Stimulated activated CD8-positive, alpha-beta memory T cell treated with anti-CD3 and anti-CD28 coated beads, Interleukin-4, amount 100 ng/mL, for 1 hour (primary cell): Measurements from ENCODE around the gene MAP4K5.

ENCODE experiments used
- DNase-seq, 2 donors: peaks; one replicate each; pipeline ENCODE4 v3.0.0-alpha.2; 2020; ENCODE audit warnings: low read depth in 2 of 2, low spot score in 1 of 2

MAP4K5 gene

GRCh38 chr14:50477760-50478159 lies 54.6 kb downstream of the MAP4K5 start:
- no peak for DNase-seq

DNA sequence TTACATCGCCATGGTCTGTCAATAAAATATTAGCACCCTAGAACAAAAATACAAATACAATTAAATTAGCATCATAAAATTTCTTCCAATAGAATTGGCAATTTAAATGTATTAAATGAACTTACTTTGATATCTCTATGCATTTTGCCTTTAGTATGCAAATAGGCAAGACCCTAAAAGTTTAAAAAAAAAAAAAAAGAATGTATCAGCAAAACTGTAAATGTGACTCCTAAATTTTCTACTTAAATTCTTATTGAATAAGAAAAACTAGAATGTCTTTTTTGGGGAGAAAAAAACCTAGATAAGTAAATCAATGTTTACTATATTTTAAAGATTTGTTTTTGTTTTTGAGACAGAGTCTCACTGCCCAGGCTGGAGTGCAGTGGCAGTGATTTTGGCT lies 56.2 kb downstream of the MAP4K5 start:
- DNase-seq = no peak

DNA sequence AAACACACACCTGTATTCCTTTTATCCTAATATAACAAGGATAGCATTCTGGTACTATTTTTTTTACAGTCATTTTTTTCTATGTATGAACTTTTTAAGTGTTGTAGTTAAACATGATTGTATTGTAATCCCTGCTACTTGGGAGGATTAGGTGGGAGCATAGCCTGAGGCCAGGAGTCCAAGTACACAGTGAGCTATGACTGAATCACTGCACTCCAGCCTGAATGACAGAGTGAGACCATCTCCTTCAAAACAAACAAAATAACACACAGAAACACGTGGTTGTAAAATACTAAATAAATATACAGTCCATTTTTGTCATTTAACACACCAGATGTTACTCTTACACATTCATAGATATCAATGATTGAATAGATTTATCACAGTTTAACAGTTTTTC lies 56.9 kb downstream of the MAP4K5 start:
- DNase-seq = no peak

GRCh38 chr14:50471838-50472465 lies 60.4 kb downstream of the MAP4K5 start:
- no peak for DNase-seq

DNA sequence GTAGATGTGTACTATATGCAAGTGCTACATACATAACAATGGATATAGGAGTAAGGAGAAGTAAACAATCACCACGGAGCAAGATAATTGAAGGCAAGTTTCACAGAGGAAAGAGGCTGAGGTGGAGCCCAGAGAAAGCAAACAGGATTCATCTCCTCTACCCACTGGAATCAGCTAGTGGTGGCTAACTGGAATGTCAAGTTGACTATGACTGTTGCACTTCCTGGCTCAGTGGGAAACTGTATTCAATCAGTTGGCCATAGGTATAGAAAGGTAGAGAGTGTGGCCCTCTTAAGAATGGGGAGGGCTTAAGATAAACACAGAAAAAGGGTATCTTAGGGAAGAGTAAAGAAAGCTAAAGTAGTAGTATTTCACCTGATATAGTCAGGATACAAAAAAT lies 62.4 kb downstream of the MAP4K5 start:
- no peak for DNase-seq

GRCh38 chr14:50462111-50462510 lies 70.3 kb downstream of the MAP4K5 start:
- DNase-seq = no peak

GRCh38 chr14:50453869-50454268 lies 78.5 kb downstream of the MAP4K5 start:
- DNase-seq = no peak

DNA sequence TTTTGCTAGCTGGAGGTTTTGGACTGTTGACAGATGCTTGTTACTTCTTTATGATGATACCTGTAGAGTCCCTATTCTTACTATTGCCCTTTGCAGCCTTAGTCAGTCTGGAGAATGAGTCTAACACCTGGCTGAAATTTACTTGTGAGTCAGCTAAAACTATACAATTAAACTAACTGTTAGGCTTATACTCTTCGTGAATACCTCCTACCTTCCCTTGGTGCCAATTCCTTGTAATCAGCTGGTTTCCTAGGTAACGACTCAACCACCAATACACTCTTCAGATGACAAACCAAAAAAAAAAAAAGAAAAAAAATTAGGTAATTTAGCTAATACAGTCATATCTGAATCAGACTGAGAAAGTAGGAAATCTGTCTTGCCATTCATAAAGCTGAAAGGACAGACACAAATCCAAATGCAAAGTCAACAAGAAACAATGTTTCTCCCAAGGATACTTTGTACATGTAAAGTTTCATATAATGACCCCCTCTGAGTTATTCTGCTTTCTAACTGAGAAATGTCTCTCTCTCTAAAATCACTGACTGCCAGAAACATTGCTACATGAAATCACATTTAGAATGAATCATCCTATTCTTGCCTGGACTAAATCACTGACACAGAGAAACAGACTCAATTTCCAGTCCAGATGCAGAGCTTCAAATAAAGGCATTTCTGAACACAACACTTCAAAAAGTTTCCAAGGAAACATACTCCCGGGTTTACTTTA lies 79.2 kb downstream of the MAP4K5 start:
- no peak for DNase-seq

DNA sequence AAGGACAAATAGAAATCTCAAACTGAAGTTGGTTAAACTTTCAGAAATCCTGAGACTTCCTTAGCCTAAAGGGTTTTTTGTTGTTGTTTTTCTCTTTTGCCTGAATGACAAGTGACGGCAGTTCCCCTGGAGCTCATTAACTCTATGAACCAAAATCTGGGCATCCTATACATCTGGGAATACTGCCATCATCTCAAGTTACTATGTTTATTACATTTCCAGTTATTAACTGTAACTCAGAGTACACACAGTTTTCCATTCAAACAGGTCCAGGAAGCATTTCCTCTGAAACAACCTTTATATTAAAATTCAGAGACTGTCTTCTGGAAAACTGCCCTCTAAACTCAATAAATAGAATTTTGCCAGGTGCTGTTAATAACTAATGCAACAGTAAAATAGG lies 80.1 kb downstream of the MAP4K5 start:
- no peak for DNase-seq

GRCh38 chr14:50451854-50452253 lies 80.5 kb downstream of the MAP4K5 start:
- no peak for DNase-seq

- no peak for DNase-seq
Measured at GRCh38 chr14:50447461-50447860, 84.9 kb downstream of the MAP4K5 start.

DNA sequence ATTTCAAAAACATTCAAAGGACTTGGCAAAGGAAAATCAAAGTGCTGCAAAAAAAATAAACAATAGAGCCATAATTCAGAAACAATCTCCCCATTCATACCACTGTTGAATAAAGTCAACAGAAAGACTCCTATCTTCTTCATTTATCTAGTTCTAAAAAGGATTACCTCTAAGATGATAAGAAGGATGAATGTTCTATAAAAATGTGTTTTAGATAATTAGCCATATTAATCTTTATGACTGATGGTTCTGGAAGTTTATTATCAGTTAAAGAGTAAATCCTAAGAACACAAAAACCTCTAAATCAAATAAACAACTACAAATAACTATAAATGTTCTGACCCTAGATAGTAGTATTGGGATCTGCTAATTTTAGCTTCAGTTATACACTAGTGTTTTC lies 97.8 kb downstream of the MAP4K5 start:
- no peak for DNase-seq

GRCh38 chr14:50432131-50432530 lies 100.2 kb downstream of the MAP4K5 start:
- no peak for DNase-seq

DNA sequence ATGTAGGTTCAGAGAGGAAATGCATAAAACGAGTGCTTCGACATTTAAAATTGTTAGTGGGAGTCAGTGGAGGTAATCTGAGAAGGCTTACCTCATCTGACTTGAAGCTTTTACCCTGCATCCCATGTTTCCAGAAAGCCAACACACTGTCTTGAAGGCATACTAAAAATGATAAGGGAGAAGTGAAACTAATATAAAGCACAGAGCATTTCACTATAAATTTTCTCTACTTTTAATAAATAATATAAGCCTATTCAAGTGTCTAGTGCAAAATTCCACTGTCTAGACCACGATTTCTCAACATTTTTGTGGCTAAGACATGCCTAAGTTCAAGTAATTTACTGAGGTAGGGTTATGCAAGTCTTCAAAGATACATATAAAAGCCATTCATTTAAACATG lies 106.6 kb downstream of the MAP4K5 start:
- DNase-seq = no peak

DNA sequence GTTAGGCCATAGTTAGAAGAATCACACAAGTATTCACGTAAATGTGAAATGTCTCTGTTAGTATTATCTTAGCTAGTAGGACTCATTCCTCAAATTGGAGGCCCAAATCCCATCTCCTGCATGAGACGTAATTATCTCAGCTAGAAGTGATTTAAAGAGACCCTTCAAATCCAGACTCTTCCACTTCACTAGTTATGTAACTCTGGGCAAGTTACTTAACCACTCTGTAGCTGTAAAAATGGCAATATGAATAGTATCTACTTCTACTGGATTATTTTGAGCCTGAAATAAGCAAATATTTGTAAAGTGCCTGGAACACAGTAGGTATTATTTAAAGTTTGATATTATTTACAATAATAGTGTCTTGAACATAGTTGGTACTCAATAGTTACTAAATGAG lies 107.3 kb downstream of the MAP4K5 start:
- DNase-seq = no peak

DNA sequence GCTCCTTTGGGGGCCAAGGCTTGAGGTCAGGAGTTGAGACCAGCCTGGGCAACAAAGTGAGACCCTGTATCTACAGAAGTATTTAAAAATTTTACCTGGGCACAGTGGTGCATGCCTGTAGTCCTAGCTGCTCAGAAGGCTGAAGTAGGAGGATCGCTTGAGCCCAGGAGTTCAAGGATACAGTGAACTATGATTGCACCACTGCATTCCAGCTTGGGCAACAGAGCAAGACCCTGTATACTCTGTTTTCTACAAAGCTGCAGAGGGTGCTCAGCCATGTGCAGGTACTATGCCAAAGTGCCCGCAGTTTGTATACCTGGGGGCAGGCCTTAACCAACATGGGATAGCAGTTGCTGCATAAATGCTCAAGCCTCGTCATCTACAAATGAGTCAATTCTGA lies 108.8 kb downstream of the MAP4K5 start:
- no peak for DNase-seq

GRCh38 chr14:50421499-50421898 lies 110.9 kb downstream of the MAP4K5 start:
- no peak for DNase-seq

GRCh38 chr14:50417853-50418252 lies 114.5 kb downstream of the MAP4K5 start:
- DNase-seq = no peak

- no peak for DNase-seq
Measured at GRCh38 chr14:50410921-50411320, 121.4 kb downstream of the MAP4K5 start.

- DNase-seq = no peak
Measured at GRCh38 chr14:50410071-50410470, 122.3 kb downstream of the MAP4K5 start.

GRCh38 chr14:50407111-50407812 lies 125.1 kb downstream of the MAP4K5 start:
- DNase-seq = no peak

DNA sequence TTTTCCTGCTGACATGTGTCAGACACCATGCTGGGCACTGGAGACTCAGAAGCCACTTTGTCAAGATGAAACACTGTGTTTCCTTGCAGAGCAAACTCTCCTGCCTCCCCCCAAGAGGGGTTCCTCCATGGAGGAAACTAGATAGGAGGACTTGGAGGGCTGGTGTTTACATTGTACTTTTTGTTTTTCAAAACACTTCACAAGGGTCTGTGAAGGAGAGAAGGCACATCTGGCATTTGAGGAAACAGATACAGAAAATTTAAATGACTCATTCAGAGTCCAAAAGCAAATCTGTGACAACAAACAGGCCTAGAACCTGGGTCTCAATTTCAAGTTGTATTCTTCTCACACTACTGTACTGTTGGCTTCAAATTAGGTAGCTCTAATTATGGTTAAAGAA lies 128.9 kb downstream of the MAP4K5 start:
- DNase-seq = no peak
